Liver (tissue), 3 donors: Measurements from ENCODE around the gene ALDH1A2.

Experiments
- GABPA ChIP-seq, 2 donors: IDR thresholded peaks in 1 of 2; conservative IDR thresholded peaks in 1 of 2; 2 replicates each; pipeline ENCODE4 v1.6.1; 2016; ENCODE audit warnings: antibody characterized with exemption in 2 of 2, mild to moderate bottlenecking in 1 of 2, moderate library complexity in 1 of 2
- TF ChIP-seq, protein P1 (sequence below): IDR thresholded peaks from 2 replicates; pipeline ENCODE4 v1.6.1; 2016; ENCODE audit warnings: antibody characterized with exemption
- TF ChIP-seq, protein P2 (sequence below): fragments of 150-350 bp; IDR thresholded peaks from 2 replicates; pipeline ENCODE4 v1.5.1; 2017; ENCODE audit warnings: improper control_type of control experiment, low read depth, low read length; ENCODE audit not compliant: missing input control
- TF ChIP-seq, protein P3 (sequence below): IDR thresholded peaks from 2 replicates; pipeline ENCODE4 v1.6.1; 2016; ENCODE audit warnings: antibody characterized with exemption
- donor health status: healthy.
- donor health status: healthy.

DNA sequence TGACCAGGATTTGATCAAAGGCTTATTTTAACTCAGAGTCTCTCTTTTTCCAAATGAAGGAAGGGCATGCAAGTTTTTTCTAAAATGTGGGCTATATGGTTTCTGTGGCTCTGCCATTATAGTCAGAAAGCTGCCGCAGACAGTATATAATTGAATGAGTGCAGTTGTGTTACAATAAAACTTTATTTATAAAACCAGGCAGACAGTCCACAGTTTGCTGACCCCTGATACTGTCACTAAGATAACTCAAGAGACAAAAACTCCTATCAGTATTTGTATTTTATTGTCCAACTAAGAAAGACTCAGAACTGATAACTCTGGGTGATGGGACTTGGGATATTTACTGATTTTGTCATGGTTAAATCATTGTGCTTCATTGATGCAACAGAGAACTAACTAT, 4.9 kb downstream of the ALDH1A2 start:
- no peak for TF ChIP-seq GABPA (IDR thresholded peaks at IDR 0.05 in 1 of 2, conservative IDR thresholded peaks at IDR 0.05 in 1 of 2)
- TF ChIP-seq, protein P1, sequence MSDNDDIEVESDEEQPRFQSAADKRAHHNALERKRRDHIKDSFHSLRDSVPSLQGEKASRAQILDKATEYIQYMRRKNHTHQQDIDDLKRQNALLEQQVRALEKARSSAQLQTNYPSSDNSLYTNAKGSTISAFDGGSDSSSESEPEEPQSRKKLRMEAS: no peak
- TF ChIP-seq, protein P2, sequence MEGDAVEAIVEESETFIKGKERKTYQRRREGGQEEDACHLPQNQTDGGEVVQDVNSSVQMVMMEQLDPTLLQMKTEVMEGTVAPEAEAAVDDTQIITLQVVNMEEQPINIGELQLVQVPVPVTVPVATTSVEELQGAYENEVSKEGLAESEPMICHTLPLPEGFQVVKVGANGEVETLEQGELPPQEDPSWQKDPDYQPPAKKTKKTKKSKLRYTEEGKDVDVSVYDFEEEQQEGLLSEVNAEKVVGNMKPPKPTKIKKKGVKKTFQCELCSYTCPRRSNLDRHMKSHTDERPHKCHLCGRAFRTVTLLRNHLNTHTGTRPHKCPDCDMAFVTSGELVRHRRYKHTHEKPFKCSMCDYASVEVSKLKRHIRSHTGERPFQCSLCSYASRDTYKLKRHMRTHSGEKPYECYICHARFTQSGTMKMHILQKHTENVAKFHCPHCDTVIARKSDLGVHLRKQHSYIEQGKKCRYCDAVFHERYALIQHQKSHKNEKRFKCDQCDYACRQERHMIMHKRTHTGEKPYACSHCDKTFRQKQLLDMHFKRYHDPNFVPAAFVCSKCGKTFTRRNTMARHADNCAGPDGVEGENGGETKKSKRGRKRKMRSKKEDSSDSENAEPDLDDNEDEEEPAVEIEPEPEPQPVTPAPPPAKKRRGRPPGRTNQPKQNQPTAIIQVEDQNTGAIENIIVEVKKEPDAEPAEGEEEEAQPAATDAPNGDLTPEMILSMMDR: no peak
- TF ChIP-seq, protein P3, sequence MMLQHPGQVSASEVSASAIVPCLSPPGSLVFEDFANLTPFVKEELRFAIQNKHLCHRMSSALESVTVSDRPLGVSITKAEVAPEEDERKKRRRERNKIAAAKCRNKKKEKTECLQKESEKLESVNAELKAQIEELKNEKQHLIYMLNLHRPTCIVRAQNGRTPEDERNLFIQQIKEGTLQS: no peak
